OCI-LY7 (cell line): ENCODE results near the gene KATNAL1. TPM values are rescaled to one million over a fixed set of nuclear protein-coding genes. Genes with fewer than 3 reads are reported as not detected.
"Not testable (repeated sequence)": the region's sequence is repeated elsewhere in the genome, so short reads cannot be mapped to it uniquely, and the experiment has no call there.

ENCODE experiments used
- BruUV-seq: library from RNA; stranded (reverse); fragments of 400-500 nt; replicated peaks from 2 replicates; lab custom pipeline; 2021; lab: Mats Ljungman, UMichigan
- CTCF ChIA-PET: fragments of 300-600 bp; sonication (Branson Sonifier 250); formaldehyde crosslinking; loops from one replicate; lab custom pipeline; 2022; ENCODE audit warnings: antibody characterized with exemption; ENCODE audit not compliant: unreplicated experiment; lab: Charles Lee
- POLR2A ChIA-PET: fragments of 300-600 bp; sonication (Branson Sonifier 250); formaldehyde crosslinking; loops from one replicate; lab custom pipeline; 2022; ENCODE audit warnings: antibody characterized with exemption; lab: Charles Lee
- DNase-seq: peaks from one replicate; pipeline ENCODE4 v3.0.0-alpha.2; 2015; ENCODE audit warnings: low spot score
- H2AFZ ChIP-seq: fragments of 200-600 bp; sonication (generic), shearing (Covaris generic); 2 replicates; pipeline ENCODE4 v1.6.1; 2014; ENCODE audit warnings: mild to moderate bottlenecking, antibody characterized with exemption, low read length, moderate library complexity
- H3K27ac ChIP-seq: fragments of 200-600 bp; sonication (generic); 2 replicates; pipeline ENCODE4 v1.5.1; 2014; ENCODE audit warnings: mixed run types, low read depth, mild to moderate bottlenecking, moderate library complexity, low read length, inconsistent platforms; ENCODE audit not compliant: poor library complexity, severe bottlenecking
- H3K36me3 ChIP-seq: fragments of 200-600 bp; sonication (generic); 2 replicates; pipeline ENCODE4 v1.6.1; 2014; ENCODE audit warnings: mild to moderate bottlenecking, antibody characterized with exemption, low read length, moderate library complexity, mixed read lengths; ENCODE audit not compliant: insufficient read depth
- H3K4me1 ChIP-seq: fragments of 200-600 bp; sonication (generic); 2 replicates; pipeline ENCODE4 v1.5.1; 2014; ENCODE audit warnings: mild to moderate bottlenecking, low read length; ENCODE audit not compliant: insufficient read depth, poor library complexity, severe bottlenecking
- H3K4me2 ChIP-seq: fragments of 200-600 bp; sonication (generic); 2 replicates; pipeline ENCODE4 v1.6.1; 2014; ENCODE audit warnings: mild to moderate bottlenecking, low read length
- H3K4me3 ChIP-seq: fragments of 200-600 bp; sonication (generic); 2 replicates; pipeline ENCODE4 v1.5.1; 2014; ENCODE audit warnings: mild to moderate bottlenecking, low read depth, low read length; ENCODE audit not compliant: poor library complexity, severe bottlenecking
- H3K79me2 ChIP-seq: fragments of 200-600 bp; sonication (generic); 2 replicates; pipeline ENCODE4 v1.6.1; 2016; ENCODE audit warnings: low read depth, mild to moderate bottlenecking, low read length, moderate library complexity, mixed read lengths; ENCODE audit not compliant: insufficient read depth
- H3K9me2 ChIP-seq: fragments of 200-600 bp; sonication (generic); 2 replicates; pipeline ENCODE4 v1.6.1; 2016; ENCODE audit warnings: mild to moderate bottlenecking, low read length, mixed read lengths; ENCODE audit not compliant: insufficient read depth
- H3K9me3 ChIP-seq: fragments of 200-600 bp; sonication (generic); 2 replicates; pipeline ENCODE4 v1.6.1; 2014; ENCODE audit warnings: mild to moderate bottlenecking, mixed run types, low read length, mixed read lengths
- H4K20me1 ChIP-seq: fragments of 200-600 bp; sonication (generic); 2 replicates; pipeline ENCODE4 v1.6.1; 2014; ENCODE audit warnings: mild to moderate bottlenecking, antibody characterized with exemption, low read length, moderate library complexity, mixed read lengths; ENCODE audit not compliant: insufficient read depth
- CTCF ChIP-seq: fragments of 200-600 bp; sonication (generic); conservative IDR thresholded peaks from 2 replicates; pipeline ENCODE4 v1.5.1; 2014; ENCODE audit warnings: mild to moderate bottlenecking, antibody characterized with exemption, low read length, moderate library complexity, mixed read lengths
- EZH2phosphoT487 ChIP-seq: fragments of 200-600 bp; sonication (generic); IDR thresholded peaks from 2 replicates; pipeline ENCODE4 v1.6.1; 2018; ENCODE audit warnings: low read depth, borderline replicate concordance, mild to moderate bottlenecking, mixed run types, antibody characterized with exemption, low read length, moderate library complexity, mixed read lengths
- intact Hi-C: fragments of 100-400 bp; cut with micrococcal nuclease; formaldehyde crosslinking; loops from one replicate; pipeline ENCODE4 v1.10.0; 2022; ENCODE audit not compliant: unreplicated experiment
- total RNA-seq, 2 experiments: library from RNA; depleted of rRNA in 1 of 2; stranded (reverse); fragments of >200 nt in 1 of 2; shearing (Covaris generic) in 1 of 2; gene quantifications; 2 replicates each; pipeline ENCODE4 v1.2.3, GENCODE V29; 2014 to 2022

KATNAL1 gene
- total RNA-seq, 2 experiments from 2014 or later: 13.9 to 34.5 TPM

- Histone ChIP-seq H3K36me3 (peaks cover 40% of the 10 kb centered on the region), H3K4me3 (no peak overlapping the region), H4K20me1 (peaks cover 4% of the 10 kb centered on the region; the same call in 1 of the 2 replicates), H3K4me1 (peaks cover 45% of the 10 kb centered on the region), H3K27ac (no peak overlapping the region), H2AFZ (no peak overlapping the region), H3K9me2 (no peaks in the 10 kb centered on the region; the same call in 1 of the 2 replicates), H3K9me3 (peaks cover 30% of the 10 kb centered on the region; the same call in 1 of the 2 replicates), H3K79me2 (peaks cover 93% of the 10 kb centered on the region), H3K4me2 (no peak overlapping the region)
- BruUV-seq: no TSS peak
- CTCF ChIA-PET: no interaction called here
- DNase-seq: no peak
- intact Hi-C loops: no loop called here
- POLR2A ChIA-PET: interaction anchor here (0.6 to 2.2 kb wide), 6 partner anchors 9 to 388 kb away, joined by 3 to 7 read pairs (median 3); no protein-coding TSS in a partner anchor
- TF ChIP-seq EZH2phosphoT487 (no peak), CTCF (no peak)
These were observed 16.4 kb downstream of the KATNAL1 start for GRCh38 chr13:30290812-30291436.

DNA sequence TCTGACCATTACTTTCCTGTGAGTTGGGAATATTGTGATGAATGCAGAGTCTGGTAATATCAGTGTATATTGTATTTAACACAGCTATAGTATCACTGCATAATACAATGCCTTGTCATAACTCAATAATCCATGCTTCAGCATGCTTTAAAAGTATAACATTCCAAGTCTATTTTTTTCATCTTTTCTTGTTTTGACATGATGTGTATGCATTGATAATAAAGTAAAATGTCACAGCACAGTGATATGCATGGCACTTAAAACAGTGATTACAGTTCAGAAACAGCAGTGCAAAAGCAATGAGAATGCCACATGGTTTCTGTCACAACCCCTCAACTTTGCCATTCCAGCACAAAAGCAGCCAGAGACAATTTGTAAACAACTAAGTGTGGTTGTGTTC is 17.8 kb downstream of the KATNAL1 start:
- intact Hi-C loops: no loop called here
- CTCF ChIA-PET: no interaction called here
- H3K9me2 ChIP-seq: no peaks in the 10 kb centered on the region; the same call in 1 of the 2 replicates
- peaks cover 91% of the 10 kb centered on the region for H3K79me2 ChIP-seq
- no peak overlapping the region for H3K27ac ChIP-seq
- no TSS peak for BruUV-seq
- H3K4me2 ChIP-seq: no peak overlapping the region
- H4K20me1 ChIP-seq: peaks cover 4% of the 10 kb centered on the region; the same call in 1 of the 2 replicates
- no peak for DNase-seq
- TF ChIP-seq EZH2phosphoT487: no peak
- TF ChIP-seq CTCF: no peak
- peaks cover 54% of the 10 kb centered on the region for H3K36me3 ChIP-seq
- no peak overlapping the region for H3K4me3 ChIP-seq
- no peak overlapping the region for H2AFZ ChIP-seq
- H3K4me1 ChIP-seq: peaks cover 38% of the 10 kb centered on the region
- POLR2A ChIA-PET: interaction anchor here (0.9 kb wide), 1 partner anchor 88 kb away, joined by 3 read pairs; no protein-coding TSS in a partner anchor
- H3K9me3 ChIP-seq: peaks cover 43% of the 10 kb centered on the region; the same call in 1 of the 2 replicates

DNA sequence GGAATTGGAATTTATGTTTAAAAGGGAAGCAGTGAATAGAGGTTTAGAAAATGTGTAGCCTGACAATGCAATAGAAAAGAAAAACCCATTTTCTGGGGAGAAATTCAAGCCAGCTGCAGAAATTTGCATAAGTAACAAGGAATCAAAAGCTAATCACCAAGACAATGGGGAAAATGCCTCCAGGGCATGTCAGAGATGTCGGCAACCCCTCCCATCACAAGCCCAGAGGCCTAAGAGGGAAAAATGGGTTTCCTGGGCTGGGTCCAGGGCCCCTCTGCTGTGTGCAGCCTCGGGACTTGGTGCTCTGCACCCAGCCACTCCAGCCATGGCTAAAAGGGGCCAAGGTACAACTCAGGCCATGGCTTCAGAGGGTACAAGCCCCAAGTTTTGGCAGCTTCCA is 21.3 kb downstream of the KATNAL1 start:
- POLR2A ChIA-PET: interaction anchor here (0.7 kb wide), 1 partner anchor 76 kb away, joined by 3 read pairs; no protein-coding TSS in a partner anchor
- H3K4me2 ChIP-seq, DNase-seq, H2AFZ ChIP-seq, H3K4me1 ChIP-seq, intact Hi-C loops, H3K9me2 ChIP-seq, BruUV-seq, H4K20me1 ChIP-seq, CTCF ChIA-PET, H3K27ac ChIP-seq, H3K4me3 ChIP-seq: not testable (repeated sequence)
- Histone ChIP-seq H3K36me3 (peaks cover 76% of the 10 kb centered on the region), H3K9me3 (peaks cover 42% of the 10 kb centered on the region; the same call in 1 of the 2 replicates), H3K79me2 (peaks cover 71% of the 10 kb centered on the region)
